ENCODE results near the gene ABHD17B.
"Not testable (repeated sequence)": the region's sequence is repeated elsewhere in the genome, so short reads cannot be mapped to it uniquely, and the experiment has no call there.

ABHD17B gene

DNA sequence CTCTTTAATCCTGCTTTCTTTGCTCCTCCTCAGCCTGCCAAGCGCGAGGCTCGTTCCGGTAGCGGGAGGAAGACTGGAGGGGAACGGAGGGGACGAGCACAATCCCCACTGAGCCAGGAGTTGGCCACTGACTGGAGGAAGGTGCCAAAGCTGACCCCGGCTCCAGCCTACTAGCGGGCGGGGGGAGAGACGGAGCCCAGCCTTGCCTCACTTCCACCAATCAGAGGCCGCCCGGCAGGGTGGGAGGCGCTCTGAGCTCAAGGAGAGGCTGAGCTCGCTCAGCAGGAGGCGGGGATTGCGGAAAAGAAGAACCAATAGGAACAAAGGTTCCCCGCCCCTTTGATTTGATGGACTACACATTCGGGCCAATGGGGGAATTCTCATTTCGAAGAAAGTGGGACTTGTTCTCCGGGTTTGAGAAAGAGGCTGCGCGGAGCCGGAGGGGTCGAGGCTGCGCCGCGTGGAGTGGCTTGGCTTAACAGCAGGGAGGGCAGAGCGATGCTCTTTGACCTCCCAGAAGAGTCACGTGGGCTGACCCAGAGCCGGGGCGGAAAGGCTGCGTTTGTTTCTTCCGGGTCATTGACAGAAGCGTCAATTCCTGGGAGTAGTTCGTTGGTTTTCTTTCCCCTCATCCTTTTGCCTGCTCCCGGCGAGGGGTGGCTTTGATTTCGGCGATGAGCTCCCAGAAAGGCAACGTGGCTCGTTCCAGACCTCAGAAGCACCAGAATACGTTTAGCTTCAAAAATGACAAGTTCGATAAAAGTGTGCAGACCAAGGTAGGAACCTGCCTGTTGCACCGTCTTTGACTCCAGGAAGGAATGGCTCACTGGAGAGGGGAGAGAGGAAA is at the start of gene ABHD17B, which contains the start of gene C9orf85:
ABHD17B (minus strand) TSS at position 133 of the 847 bp plus-strand sequence. CDS start 36,113 bp downstream, outside the sequence.
C9orf85 (plus strand) TSS at position 579 of the 847 bp plus-strand sequence; CDS start at position 675, 96 bp downstream.
- in situ Hi-C loops (cut with MboI; ENCODE audit: low sequenced_read_pairs), result no loop called here

- in situ Hi-C loops (cut with MboI; ENCODE audit: low sequenced_read_pairs), result no loop called here
Observed at GRCh38 chr9:71955300-71955915, 44.4 kb upstream of the ABHD17B start.

GRCh38 chr9:71954652-71955051 is 43.7 kb upstream of the ABHD17B start:
- in situ Hi-C loops (cut with MboI; ENCODE audit: low sequenced_read_pairs), result not testable (repeated sequence)

DNA sequence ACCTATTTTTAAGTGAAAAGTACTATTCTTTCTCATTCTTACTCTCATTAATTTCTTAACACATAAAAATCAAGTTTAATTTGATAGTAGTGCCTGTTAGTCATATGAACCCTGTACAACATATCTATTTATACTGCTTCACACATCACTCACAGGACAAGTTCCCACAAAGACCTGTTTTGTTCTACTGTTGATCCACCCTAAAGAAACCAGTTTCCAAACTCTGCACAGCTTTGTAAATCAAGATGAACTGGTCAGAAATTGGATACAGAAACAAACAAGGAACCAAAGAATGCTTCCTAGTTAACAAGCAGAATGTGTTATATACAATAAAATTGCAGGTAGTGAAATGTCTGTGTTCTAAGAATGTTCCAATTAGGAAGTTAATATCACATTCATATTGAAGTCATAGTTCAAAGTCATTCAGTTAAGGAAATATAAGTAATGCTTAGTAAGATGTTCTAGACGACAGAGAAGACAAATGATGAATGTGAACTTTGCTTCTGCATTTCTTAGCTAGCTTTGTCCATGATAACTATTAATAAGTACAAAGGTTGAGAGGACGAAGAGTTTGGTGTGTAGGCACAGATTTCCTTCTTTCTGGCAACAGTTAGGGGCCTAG is 33.9 kb upstream of the ABHD17B start:
- in situ Hi-C loops (cut with MboI; ENCODE audit: low sequenced_read_pairs), result no loop called here

GRCh38 chr9:71941998-71942567 is 31.1 kb upstream of the ABHD17B start:
- in situ Hi-C loops (cut with MboI; ENCODE audit: low sequenced_read_pairs), result no loop called here

DNA sequence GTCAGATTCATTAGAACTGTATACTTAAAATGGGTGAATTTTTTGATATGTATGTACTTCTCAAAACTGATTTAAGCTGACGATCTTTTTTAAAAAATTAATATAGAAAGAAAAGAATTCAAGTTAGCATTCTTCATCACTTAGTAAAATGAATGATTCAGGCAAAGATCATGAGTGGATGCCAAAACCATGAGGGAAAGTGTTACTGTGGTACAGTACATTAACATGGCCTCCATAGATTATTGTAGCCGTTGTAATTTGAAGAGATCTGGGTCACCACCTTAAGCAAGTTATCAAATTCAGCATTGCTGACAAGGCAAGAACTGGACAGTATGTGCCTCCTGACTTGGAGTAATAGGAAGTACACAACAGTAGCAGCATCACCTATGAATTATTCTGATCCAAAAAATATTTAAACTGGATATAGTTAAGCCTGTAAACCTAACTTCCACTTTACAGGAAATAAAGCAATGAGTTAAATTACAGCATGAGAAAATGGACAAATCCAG is 30.1 kb upstream of the ABHD17B start:
- in situ Hi-C loops (cut with MboI; ENCODE audit: low sequenced_read_pairs), result no loop called here

DNA sequence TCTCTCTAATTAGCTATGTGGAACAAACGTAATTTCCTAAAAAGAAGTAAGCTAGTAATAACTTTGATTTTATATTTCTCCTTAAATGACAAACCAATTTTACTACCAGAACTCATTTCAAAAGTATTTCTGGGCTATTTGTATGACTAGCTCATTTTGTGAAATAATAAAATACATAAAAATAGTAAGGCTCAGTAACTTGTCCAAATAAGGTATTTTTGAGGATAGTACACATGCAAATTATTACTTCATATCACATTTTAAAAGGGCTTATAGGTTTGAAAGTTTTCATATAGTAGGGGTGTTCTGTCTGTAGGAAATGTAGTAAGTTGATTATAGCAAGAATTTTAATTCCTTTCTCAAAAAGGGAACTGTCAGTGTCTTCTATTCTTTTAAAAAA is 26.9 kb upstream of the ABHD17B start:
- in situ Hi-C loops (cut with MboI; ENCODE audit: low sequenced_read_pairs), result no loop called here

- in situ Hi-C loops (cut with MboI; ENCODE audit: low sequenced_read_pairs), result no loop called here
Observed at GRCh38 chr9:71937070-71937625, 26.2 kb upstream of the ABHD17B start.

GRCh38 chr9:71936066-71936465 is 25.1 kb upstream of the ABHD17B start:
- in situ Hi-C loops (cut with MboI; ENCODE audit: low sequenced_read_pairs), result no loop called here

DNA sequence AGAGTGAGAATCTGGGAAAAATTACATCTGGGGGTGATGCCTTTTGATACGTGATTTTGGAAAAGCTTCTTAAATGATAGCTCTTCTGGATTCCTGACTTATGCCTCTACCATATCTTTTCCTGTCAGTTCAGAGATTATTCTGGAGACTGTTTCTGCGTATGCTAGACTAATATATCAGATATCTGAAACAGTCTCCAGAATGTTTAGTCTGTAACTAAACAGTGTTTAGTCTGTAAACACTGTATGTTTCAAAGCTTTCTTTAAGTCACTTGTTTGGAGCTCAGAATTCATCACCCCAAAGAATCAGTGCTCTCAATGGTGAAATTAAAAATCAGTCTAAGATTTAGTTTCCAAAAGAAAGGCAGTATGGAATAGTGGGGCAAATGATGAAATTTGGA is 20.2 kb upstream of the ABHD17B start:
- in situ Hi-C loops (cut with MboI; ENCODE audit: low sequenced_read_pairs), result no loop called here

- in situ Hi-C loops (cut with MboI; ENCODE audit: low sequenced_read_pairs), result no loop called here
Observed at GRCh38 chr9:71929791-71930440, 18.9 kb upstream of the ABHD17B start.

- in situ Hi-C loops (cut with MboI; ENCODE audit: low sequenced_read_pairs), result no loop called here
Observed at GRCh38 chr9:71929223-71929622, 18.2 kb upstream of the ABHD17B start.

DNA sequence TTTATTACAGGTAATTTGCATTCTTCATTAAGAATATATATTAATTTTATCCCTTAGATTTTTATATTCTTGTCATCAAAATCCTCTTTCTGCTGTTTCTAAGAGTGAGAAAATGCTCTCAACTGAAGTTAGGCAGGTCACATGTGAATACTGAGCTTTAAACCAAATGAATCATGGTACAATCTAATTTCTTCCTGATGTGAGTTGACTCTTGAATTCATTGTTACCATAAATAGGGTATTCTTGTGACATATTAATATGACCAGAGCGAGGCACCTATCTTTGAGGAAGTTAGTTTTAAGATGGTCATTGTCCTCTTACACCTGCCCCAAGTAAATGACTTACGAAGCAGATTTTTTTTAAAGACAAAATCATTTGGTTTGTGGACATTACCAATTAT is 17.8 kb upstream of the ABHD17B start:
- in situ Hi-C loops (cut with MboI; ENCODE audit: low sequenced_read_pairs), result no loop called here

DNA sequence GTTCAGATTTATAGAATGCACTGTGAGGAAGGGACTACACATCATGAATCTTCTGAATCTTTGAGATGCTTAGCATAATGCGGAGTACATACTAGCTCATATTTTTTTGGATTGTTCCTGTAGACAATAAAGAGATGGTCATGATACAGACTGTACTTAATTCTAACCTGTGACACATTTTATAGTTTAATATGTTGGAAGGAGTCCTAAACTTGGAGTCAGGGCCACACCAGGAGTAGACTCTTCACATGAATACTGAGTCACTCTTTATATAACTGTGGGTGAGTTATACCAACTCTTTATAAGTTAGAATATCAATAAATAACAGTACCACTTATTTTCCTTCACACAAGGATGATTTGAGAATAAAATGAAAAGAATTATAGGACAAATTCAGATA is 17.4 kb upstream of the ABHD17B start:
- in situ Hi-C loops (cut with MboI; ENCODE audit: low sequenced_read_pairs), result no loop called here

DNA sequence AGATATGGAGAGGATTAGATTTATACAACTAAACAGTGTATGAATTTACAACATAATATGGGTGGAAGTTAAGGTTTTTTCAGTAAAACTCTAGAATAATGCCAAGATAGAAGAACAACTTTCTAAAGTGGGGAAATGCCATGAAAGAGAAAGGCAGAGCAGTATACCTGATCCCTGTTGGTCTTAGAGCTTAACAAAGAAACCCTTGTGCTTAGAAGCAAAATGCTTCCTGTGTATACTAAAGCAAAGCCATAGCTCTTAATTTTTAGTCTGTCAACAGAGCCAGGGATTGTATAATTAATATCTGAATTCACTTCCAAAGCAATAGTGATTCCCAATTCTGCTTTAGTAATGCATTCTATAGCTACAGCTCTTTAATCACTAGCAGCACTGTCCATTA is 14.8 kb upstream of the ABHD17B start:
- in situ Hi-C loops (cut with MboI; ENCODE audit: low sequenced_read_pairs), result no loop called here

- in situ Hi-C loops (cut with MboI; ENCODE audit: low sequenced_read_pairs), result no loop called here
Observed at GRCh38 chr9:71924576-71924975, 13.6 kb upstream of the ABHD17B start.

GRCh38 chr9:71921190-71921814 is 10.3 kb upstream of the ABHD17B start:
- in situ Hi-C loops (cut with MboI; ENCODE audit: low sequenced_read_pairs), result no loop called here

DNA sequence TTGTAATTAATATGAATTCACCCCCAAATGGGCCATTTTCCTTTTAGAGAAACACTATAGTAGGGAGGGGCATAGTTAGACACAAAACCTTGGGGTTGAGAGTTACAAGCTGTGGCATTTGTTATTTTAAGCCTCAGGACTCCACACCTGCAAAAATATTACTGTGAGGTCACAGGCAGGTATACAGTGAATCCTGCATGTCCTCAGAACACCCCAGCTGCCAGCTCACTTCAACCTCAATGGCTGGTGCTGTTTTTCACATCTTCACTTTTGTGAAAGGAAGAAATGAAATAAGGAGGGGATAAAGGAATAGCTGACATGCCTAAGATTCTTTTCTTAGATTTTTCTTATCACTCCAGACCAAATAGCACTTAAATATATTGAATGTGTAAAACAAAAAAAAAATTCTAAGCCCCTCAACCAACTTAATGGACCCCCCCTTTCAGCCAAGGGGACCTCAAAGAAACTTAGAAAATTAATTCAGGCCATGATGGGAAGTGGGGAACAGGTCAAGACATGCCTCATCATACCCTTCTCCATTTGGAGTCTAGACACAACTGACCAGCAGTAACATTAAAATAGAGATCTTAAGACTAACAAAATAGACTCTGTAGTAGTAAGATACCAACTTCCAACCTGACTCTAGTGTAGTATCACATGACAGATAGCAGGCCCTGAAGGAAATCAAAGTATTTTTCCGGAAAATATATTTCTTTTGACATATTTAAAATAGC is 9.6 kb upstream of the ABHD17B start:
- in situ Hi-C loops (cut with MboI; ENCODE audit: low sequenced_read_pairs), result no loop called here

DNA sequence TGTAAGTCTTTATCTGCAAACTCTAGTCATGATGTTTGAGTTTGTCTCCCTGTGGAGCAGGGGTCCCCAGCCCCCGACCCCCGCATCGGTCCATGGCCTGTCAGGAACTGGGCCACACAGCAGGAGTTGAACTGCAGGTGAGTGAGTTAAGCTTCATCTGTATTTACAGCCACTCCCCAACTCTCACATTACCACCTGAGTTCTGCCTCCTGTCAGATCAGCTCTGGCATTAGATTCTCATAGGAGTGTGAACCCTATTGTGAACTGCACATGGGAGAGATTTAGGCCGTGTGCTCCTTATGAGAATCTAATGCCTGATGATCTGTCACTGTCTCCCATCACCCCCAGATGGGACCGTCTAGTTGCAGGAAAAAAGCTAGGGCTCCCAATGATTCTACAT is 7.4 kb upstream of the ABHD17B start:
- in situ Hi-C loops (cut with MboI; ENCODE audit: low sequenced_read_pairs), result no loop called here
